Measurements from ENCODE around the gene TMEM214.

DNA sequence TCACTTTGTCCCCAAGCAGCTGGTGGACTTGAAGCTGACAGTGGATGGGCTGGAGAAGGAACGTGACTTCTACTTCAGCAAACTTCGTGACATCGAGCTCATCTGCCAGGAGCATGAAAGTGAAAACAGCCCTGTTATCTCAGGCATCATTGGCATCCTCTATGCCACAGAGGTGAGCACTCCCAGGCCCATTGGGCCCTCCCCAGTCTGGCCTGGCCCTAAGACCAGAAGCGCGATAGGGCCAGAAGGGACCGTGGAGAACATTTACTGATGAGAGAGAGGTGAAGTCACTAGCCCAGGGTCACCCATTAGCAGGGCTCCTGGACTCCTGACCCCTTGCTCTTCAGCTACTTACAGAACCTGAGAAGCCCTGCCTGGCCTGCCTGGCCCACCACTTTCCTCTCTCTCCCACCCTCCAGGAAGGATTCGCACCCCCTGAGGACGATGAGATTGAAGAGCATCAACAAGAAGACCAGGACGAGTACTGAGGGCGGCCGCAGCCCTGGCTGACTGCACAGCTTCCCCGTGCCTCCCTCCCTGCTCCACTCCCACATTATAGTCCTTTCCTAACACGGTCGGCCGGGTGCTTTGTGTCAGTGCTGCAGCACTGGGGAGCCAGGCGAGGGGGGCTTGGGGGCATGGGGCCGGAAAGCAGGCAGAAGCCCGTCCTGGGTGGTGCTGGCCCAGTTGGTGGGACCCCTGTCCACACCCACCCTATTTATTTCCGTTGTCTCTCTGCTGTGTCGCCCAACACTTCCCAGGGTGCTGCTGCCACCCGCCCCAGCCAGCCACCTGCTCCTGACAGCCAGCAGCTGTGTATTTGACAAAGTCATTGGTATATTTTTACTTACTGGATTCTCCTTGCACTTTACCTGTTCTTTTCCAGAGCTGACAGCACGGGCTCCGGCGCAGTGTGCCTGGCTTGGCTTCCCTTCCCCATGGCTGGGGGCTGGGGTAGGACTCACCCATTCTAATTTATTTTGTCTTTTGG, 6.6 kb upstream of the TMEM214 start:
- TF ChIP-seq, protein P1, sequence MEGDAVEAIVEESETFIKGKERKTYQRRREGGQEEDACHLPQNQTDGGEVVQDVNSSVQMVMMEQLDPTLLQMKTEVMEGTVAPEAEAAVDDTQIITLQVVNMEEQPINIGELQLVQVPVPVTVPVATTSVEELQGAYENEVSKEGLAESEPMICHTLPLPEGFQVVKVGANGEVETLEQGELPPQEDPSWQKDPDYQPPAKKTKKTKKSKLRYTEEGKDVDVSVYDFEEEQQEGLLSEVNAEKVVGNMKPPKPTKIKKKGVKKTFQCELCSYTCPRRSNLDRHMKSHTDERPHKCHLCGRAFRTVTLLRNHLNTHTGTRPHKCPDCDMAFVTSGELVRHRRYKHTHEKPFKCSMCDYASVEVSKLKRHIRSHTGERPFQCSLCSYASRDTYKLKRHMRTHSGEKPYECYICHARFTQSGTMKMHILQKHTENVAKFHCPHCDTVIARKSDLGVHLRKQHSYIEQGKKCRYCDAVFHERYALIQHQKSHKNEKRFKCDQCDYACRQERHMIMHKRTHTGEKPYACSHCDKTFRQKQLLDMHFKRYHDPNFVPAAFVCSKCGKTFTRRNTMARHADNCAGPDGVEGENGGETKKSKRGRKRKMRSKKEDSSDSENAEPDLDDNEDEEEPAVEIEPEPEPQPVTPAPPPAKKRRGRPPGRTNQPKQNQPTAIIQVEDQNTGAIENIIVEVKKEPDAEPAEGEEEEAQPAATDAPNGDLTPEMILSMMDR (IDR thresholded peaks at IDR 0.05): no peak
- TF ChIP-seq POLR2A (IDR thresholded peaks at IDR 0.05): no peak
